ENCODE measurements around the gene P3H1. TPM values are rescaled to one million over a fixed set of nuclear protein-coding genes. Genes with fewer than 3 reads are reported as not detected.

Gene P3H1
- total RNA-seq, 1 experiment from 2014 or later, result 47.1 TPM

- no peak overlapping the region for H3K18ac ChIP-seq (ENCODE audit: insufficient read length, low read depth, low read length)
- H3T11ph ChIP-seq (ENCODE audit: low read length), result no peak overlapping the region
- Mint-ChIP-seq H3K9me3 (no peaks in the 10 kb centered on the region), H3K27ac (no peak overlapping the region), H3K27me3 (ENCODE audit: low read depth) (no peaks in the 10 kb centered on the region), H3K36me3 (ENCODE audit: insufficient read depth in 1 of 3, low read depth in 3 of 3) (peaks cover 5 to 36% (median 33%) of the 10 kb centered on the region in 3 experiments; a peak in 5 of 7 replicates), H3K4me1 (peaks cover 0 to under 1% of the 10 kb centered on the region in 2 experiments; a peak in 1 of 4 replicates), H3K4me3 (no peak overlapping the region)
- H3K79me1 ChIP-seq (ENCODE audit: insufficient read depth, low read depth, low read length, poor library complexity, severe bottlenecking), result no peaks in the 10 kb centered on the region
- H3K4ac ChIP-seq (ENCODE audit: low read depth, low read length), result no peak overlapping the region
- no peak overlapping the region for H2BK20ac ChIP-seq (ENCODE audit: low read depth, low read length, poor library complexity, severe bottlenecking)
- H3K9ac ChIP-seq (ENCODE audit: extremely low read depth, insufficient read length, low read length), result no peak overlapping the region
- H4K20me1 ChIP-seq (ENCODE audit: control insufficient read depth, insufficient read depth, insufficient read length), result no peaks in the 10 kb centered on the region
- no peak for TF ChIP-seq CTCF (conservative IDR thresholded peaks at IDR 0.05)
- no CpG with 5 or more reads among the region's 5 CpGs for WGBS (ENCODE audit: extremely low coverage, insufficient read length, low lambda C conversion rate)
- H2BK12ac ChIP-seq (ENCODE audit: insufficient read length, low read depth, low read length), result no peak overlapping the region
- no peak overlapping the region for H4K91ac ChIP-seq (ENCODE audit: insufficient read length, low read depth, low read length)
- peaks cover 7% of the 10 kb centered on the region for H3K23me2 ChIP-seq (ENCODE audit: insufficient read length, low read depth, low read length, poor library complexity, severe bottlenecking)
- DNase-seq, result no peak
- H3K4me2 ChIP-seq (ENCODE audit: insufficient read depth, insufficient read length, low read length), result no peak overlapping the region
- no peak overlapping the region for H2BK15ac ChIP-seq (ENCODE audit: low read depth, low read length)
- H3K4me1 ChIP-seq (ENCODE audit: insufficient read depth, low read length), result no peaks in the 10 kb centered on the region
- no peak overlapping the region for H3K56ac ChIP-seq (ENCODE audit: insufficient read length, low read depth, low read length)
- no peak overlapping the region for H2BK120ac ChIP-seq (ENCODE audit: low read depth, low read length, poor library complexity, severe bottlenecking)
- H4K8ac ChIP-seq (replicated peaks; ENCODE audit: insufficient read length, low read depth, low read length), result no peak overlapping the region
- no peaks in the 10 kb centered on the region for H3K9me3 ChIP-seq (ENCODE audit: control insufficient read depth, low read depth, low read length)
- no peak overlapping the region for H3K27ac ChIP-seq (ENCODE audit: insufficient read length, low read depth, low read length)
- H3K23ac ChIP-seq (ENCODE audit: insufficient read length, low read depth, low read length), result no peak overlapping the region
- H2BK5ac ChIP-seq (ENCODE audit: insufficient read length, low read length), result no peak overlapping the region
- H4K5ac ChIP-seq (ENCODE audit: insufficient read length, low read depth, low read length), result no peak overlapping the region
- no peak overlapping the region for H2AFZ ChIP-seq (ENCODE audit: low read length)
- no peak overlapping the region for H3K14ac ChIP-seq (ENCODE audit: insufficient read depth, low read length)
- no peaks in the 10 kb centered on the region for H3K27me3 ChIP-seq (ENCODE audit: insufficient read depth, low read length)
- H2AK5ac ChIP-seq (ENCODE audit: insufficient read length, low read length), result no peak overlapping the region
- no peaks in the 10 kb centered on the region for H3K79me2 ChIP-seq (ENCODE audit: insufficient read depth, low read length)
These were observed 4.6 kb downstream of the P3H1 start for GRCh38 chr1:42762269-42762668.

Measured in H9 (cell line).